Sigmoid colon (tissue), 4 donors: ENCODE results near the gene TNIK.

Experiments used
- CTCF ChIP-seq, 4 experiments: fragments of 450-650 bp in 3 of 4; fragments of 200-600 bp in 1 of 4; IDR thresholded peaks; one replicate each; pipeline ENCODE4 v1.5.1; 2016 to 2019; ENCODE audit warnings: antibody characterized with exemption in 4 of 4, mild to moderate bottlenecking in 3 of 4, moderate library complexity in 2 of 4
- POLR2A ChIP-seq, 2 donors: fragments of 450-650 bp; IDR thresholded peaks; one replicate each; pipeline ENCODE4 v1.6.1; 2016; ENCODE audit warnings: antibody characterized with exemption in 2 of 2, mild to moderate bottlenecking in 2 of 2, moderate library complexity in 2 of 2
- POLR2AphosphoS5 ChIP-seq, 4 donors: sonication (generic); formaldehyde crosslinking; IDR thresholded peaks; one replicate each; pipeline ENCODE4 v1.6.1; 2017; ENCODE audit warnings: antibody characterized with exemption in 4 of 4

- TF ChIP-seq POLR2A (IDR thresholded peaks at IDR 0.05) (no peak), POLR2AphosphoS5 (IDR thresholded peaks at IDR 0.05) (no peak), CTCF (IDR thresholded peaks at IDR 0.05) (no peak)
Observed at GRCh38 chr3:171446301-171446700, 13.9 kb downstream of the TNIK start.
